ENCODE measurements around the gene TRMT10A. TPM values are rescaled to one million over a fixed set of nuclear protein-coding genes. Genes with fewer than 3 reads are reported as not detected.
"Not testable (repeated sequence)": the region's sequence is repeated elsewhere in the genome, so short reads cannot be mapped to it uniquely, and the experiment has no call there.

TRMT10A gene
- total and polyA plus RNA-seq, 10 donors, result 2.5 to 7.8 (median 4.8) TPM

GRCh38 chr4:99537674-99538073, 26.2 kb downstream of the TRMT10A start:
- no peak overlapping the region for H3K4me3 ChIP-seq
- H3K4me1 ChIP-seq, result no peaks in the 10 kb centered on the region
- peaks cover 0 to 6% (median 0%) of the 10 kb centered on the region in 7 donors for H3K27me3 ChIP-seq (replicated peaks in 1 of 7)
- H3K27ac ChIP-seq, result no peak overlapping the region
- TF ChIP-seq POLR2AphosphoS5 (IDR thresholded peaks at IDR 0.05) (no peak), CTCF (IDR thresholded peaks at IDR 0.05 in 8 of 11, conservative IDR thresholded peaks at IDR 0.05 in 3 of 11) (no peak), POLR2A (IDR thresholded peaks at IDR 0.05) (no peak)
- H3K9me3 ChIP-seq, result peaks cover 0 to 8% (median 0%) of the 10 kb centered on the region in 8 donors
- WGBS, 5 donors, result 65 to 91% (median 80%) methylated on average over 4 of the region's 4 CpGs
- H3K36me3 ChIP-seq, result no peaks in the 10 kb centered on the region
- DNase-seq, result no peak
- intact Hi-C loops (cut with DNase I; ENCODE audit: low total_unique reads), result no loop called here

GRCh38 chr4:99536848-99537247, 27.0 kb downstream of the TRMT10A start:
- Histone ChIP-seq H3K4me1 (no peaks in the 10 kb centered on the region), H3K27ac (no peak overlapping the region), H3K27me3 (replicated peaks in 1 of 7) (peaks cover 0 to 6% (median 0%) of the 10 kb centered on the region in 7 donors), H3K9me3 (peaks cover 0 to 8% (median 0%) of the 10 kb centered on the region in 8 donors), H3K4me3 (no peak overlapping the region), H3K36me3 (no peaks in the 10 kb centered on the region)
- WGBS, 5 donors, result 53 to 71% (median 67%) methylated on average over 2 of the region's 2 CpGs
- intact Hi-C loops (cut with DNase I; ENCODE audit: low total_unique reads), result no loop called here
- TF ChIP-seq POLR2AphosphoS5 (IDR thresholded peaks at IDR 0.05) (no peak), CTCF (IDR thresholded peaks at IDR 0.05 in 8 of 11, conservative IDR thresholded peaks at IDR 0.05 in 3 of 11) (no peak), POLR2A (IDR thresholded peaks at IDR 0.05) (no peak)
- no peak for DNase-seq

GRCh38 chr4:99536271-99536670, 27.6 kb downstream of the TRMT10A start:
- Histone ChIP-seq H3K36me3 (no peaks in the 10 kb centered on the region), H3K27me3 (replicated peaks in 1 of 7) (peaks cover 0 to 6% (median 0%) of the 10 kb centered on the region in 7 donors), H3K27ac (no peak overlapping the region), H3K9me3 (peaks cover 0 to 8% (median 0%) of the 10 kb centered on the region in 8 donors), H3K4me1 (no peaks in the 10 kb centered on the region), H3K4me3 (no peak overlapping the region)
- WGBS, 5 donors, result 24 to 79% (median 62%) methylated on average over 2 of the region's 2 CpGs
- TF ChIP-seq POLR2AphosphoS5 (IDR thresholded peaks at IDR 0.05) (no peak), CTCF (IDR thresholded peaks at IDR 0.05 in 8 of 11, conservative IDR thresholded peaks at IDR 0.05 in 3 of 11) (no peak), POLR2A (IDR thresholded peaks at IDR 0.05) (no peak)
- intact Hi-C loops (cut with DNase I; ENCODE audit: low total_unique reads), result no loop called here
- no peak for DNase-seq

- H3K4me3 ChIP-seq; H3K27ac ChIP-seq; intact Hi-C loops (cut with DNase I; ENCODE audit: low total_unique reads); DNase-seq; H3K4me1 ChIP-seq; H3K27me3 ChIP-seq (replicated peaks in 1 of 7); H3K9me3 ChIP-seq; H3K36me3 ChIP-seq: not testable (repeated sequence)
- 84 to 94% (median 90%) methylated on average over 3 of the region's 3 CpGs for WGBS, 5 donors
These were observed 29.1 kb downstream of the TRMT10A start for GRCh38 chr4:99534699-99535098.

GRCh38 chr4:99529956-99530355, 33.9 kb downstream of the TRMT10A start:
- H3K4me1 ChIP-seq, result no peaks in the 10 kb centered on the region
- WGBS, 5 donors, result 75 to 87% (median 77%) methylated on average over 3 of the region's 3 CpGs
- H3K27ac ChIP-seq, result no peak overlapping the region
- peaks cover 0 to 8% (median 0%) of the 10 kb centered on the region in 8 donors for H3K9me3 ChIP-seq
- intact Hi-C loops (cut with DNase I; ENCODE audit: low total_unique reads), result no loop called here
- peaks cover 0 to 4% (median 0%) of the 10 kb centered on the region in 7 donors for H3K27me3 ChIP-seq (replicated peaks in 1 of 7)
- H3K36me3 ChIP-seq, result no peaks in the 10 kb centered on the region
- no peak overlapping the region for H3K4me3 ChIP-seq
- TF ChIP-seq POLR2A (IDR thresholded peaks at IDR 0.05) (no peak), POLR2AphosphoS5 (IDR thresholded peaks at IDR 0.05) (no peak), CTCF (IDR thresholded peaks at IDR 0.05 in 8 of 11, conservative IDR thresholded peaks at IDR 0.05 in 3 of 11) (no peak)
- DNase-seq, result no peak
